Nucleus accumbens (tissue), 56 donors: ENCODE data around the gene VPS4A.

Source experiments
- DNase-seq, 56 donors: peaks; one replicate each; lab custom pipeline; 2025; lab: John Stamatoyannopoulos, UW

VPS4A gene

DNA sequence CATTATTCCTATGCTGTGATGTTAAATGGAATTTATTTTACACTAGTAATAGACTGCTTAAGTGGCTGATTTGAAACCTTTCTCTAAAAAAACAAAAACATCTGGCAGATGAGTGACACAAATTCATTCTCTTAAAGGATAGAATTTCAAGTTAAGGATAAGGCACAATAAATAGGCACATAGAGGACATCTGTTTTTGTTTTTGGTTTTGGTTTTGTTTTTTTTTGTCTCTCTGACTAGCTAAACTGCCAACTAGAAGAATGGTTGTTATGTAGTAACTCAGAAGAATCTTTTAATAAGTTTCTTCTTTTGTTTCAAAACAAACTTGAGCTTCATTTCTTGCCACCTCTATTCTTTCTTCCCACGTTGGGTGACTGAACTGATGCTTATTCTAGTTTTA, 5.1 kb upstream of the VPS4A start:
- DNase-seq: no peak

DNA sequence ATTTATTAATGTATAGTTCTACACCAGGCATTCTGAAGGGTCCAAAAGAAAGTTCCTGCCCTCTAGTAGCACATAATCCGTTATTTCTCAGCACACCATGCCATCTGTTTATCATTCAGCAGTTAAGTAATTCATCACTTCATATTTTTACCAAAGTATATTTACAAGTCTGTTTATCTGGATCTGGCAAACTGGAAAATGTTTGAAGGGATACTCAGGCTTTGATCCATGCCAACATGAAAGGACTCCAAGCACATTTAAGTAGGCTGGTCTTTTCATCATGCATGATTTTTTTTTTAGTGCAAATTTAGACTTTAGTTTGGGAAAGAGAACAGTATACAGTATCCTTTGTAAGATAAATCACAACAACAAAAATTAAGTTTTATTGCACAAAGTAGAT, 4.1 kb upstream of the VPS4A start:
- DNase-seq: no peak

DNA sequence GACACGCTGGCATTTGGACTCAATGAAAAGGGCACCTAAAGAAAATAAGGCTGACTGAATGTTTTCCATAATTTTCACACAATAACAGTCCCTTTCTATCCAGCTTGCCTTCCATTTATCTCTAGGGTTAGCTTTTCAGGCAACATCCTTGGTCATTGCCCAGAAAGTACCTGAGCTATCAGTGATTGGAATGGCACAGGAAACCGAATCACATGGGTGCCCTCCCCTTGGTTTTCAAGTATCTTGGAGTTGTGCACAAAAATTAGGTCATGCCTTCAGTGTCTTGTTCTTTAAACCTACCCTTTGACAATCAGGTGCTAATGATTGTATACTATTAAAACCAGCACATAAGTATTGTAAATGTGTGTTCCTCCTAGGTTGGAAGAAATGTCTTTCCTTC, 3.3 kb upstream of the VPS4A start:
- DNase-seq: no peak

DNA sequence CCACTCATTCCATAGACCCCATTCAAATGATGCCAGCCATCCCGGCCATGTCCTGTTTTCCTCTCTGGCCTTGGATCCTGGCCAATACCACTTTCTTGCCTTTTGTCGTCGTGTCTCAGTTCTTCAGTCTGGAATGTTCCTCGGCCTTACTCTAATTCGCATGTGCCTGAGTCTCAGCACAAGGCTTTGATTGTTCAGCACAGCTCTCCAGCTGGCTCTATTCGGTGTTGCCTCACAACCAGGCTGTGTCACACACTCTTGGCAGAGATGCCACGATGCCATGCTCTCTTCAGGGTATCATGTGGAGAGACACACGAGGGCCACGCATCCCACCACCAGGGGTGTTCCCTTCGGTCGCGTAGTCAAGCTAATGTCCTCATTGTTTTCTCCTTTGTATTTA, 1.8 kb upstream of the VPS4A start:
- DNase-seq: peak in 48 of 56 donors; percentile 6 to 87 (median 50)

DNA sequence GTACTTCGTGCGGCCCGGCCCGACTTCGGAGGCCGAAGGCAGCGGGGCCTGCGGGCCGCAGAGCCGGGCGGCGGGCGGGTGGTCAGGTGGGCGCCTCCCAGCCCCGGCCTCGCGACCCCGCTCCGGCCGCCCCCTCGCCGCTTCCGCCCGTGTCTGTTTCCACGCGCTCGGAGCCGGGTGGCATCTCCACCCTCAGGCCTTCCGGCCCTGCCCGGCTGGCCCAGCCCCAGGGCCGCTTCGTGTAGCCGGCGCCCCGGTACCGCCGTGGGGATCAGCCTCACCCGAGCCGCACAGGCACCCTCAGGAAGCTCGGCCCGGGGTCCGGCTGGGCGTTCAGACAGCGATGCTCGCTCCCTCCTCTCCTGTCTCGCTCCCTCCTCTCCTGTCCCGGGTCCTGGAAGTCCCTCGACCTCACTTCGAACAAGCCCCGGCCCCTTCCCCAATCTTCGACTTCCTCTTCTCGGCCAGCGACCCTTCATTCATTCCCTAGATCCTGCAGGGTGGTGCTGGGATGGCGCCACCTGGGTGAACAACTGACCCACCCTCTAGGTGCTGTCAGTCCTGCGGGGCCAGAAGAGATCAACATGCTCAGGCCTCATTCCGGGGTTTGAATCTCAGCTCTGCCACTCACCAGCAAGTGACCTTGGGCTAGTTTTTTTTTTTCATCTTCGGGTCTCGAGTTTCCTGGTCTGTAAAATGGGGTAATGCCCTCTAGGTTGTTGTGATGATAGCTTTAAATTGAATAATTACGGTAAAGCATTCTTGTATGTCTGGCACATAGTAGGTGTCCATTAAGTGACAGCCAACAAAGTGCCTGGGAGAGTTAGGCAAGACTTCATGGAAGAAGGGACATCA, 610 bp downstream of the VPS4A start:
- DNase-seq: peak in 7 of 56 donors; percentile 27 to 59 (median 47)

DNA sequence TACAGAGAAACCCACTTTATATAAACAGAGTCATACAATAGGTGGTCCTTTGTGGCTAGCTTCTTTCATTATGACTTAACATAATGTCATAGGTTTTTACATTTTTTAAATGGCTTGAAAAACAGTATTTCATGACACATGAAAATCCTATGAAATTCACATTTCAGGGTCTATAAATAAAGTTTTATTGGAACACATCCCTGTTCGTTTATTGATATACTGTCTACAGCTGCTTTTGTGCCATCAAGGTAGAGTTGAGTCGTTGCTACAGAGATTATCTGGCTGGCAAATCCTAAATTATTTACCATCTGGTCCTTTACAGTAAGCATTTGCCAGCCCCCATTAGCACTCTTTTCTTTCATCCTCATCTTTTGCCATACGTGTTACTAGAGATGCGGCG, 2.3 kb downstream of the VPS4A start:
- DNase-seq: no peak

DNA sequence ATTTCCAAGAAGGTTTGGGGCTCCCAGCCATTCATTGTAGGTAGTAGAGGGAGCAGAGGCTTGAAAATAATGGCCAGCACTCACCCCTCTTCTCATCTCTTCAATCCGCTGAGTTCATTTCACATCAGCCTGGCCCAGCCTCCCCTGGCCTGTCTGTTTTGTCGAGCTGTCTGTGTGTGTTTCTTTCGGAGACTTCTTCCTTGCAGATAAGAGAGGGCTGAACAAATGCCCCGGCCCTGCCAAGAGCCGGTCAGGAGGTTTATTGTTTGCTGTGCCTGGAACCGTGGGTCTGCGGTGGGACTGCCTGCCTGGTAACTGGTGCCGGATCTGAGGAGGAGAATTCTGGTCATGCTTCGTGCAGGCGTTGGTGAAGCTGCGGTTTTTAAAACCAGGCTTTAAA, 3.4 kb downstream of the VPS4A start:
- no peak for DNase-seq

DNA sequence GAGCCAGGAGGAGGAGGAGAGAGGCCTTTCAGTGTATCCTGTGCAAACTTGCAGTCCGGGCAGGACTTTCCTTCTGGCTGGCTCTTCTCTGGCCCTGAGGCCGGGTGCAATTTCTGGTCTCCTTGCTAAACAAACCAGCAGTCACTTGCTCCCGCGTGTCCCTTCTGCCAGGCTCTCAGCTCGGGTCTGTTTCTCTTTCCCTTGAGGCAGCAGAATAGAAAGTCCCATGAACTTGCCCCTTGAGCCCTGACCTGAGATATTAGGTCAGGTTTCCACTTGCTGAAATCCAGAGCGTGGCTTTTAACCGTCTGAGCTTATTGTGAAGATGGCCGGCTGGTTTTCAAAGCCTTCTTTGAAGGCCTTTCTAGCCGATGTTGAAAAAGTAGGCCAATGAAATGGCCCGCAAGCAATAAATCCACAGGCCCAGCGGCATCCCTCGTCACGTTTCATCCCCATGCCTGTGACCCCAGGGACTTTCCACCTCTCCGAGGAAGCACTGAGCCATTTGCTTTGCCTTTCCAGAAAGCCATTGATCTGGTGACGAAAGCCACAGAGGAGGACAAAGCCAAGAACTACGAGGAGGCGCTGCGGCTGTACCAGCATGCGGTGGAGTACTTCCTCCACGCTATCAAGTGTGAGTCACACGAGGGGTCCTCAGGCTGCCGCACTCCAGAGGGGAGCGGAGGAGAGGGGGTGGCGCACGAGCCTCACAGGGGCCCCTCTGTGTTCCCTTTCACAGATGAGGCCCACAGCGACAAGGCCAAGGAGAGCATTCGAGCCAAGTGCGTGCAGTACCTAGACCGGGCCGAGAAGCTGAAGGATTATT, 4.5 kb downstream of the VPS4A start:
- peak in 3 of 56 donors; percentile 16 to 27 (median 26) for DNase-seq

DNA sequence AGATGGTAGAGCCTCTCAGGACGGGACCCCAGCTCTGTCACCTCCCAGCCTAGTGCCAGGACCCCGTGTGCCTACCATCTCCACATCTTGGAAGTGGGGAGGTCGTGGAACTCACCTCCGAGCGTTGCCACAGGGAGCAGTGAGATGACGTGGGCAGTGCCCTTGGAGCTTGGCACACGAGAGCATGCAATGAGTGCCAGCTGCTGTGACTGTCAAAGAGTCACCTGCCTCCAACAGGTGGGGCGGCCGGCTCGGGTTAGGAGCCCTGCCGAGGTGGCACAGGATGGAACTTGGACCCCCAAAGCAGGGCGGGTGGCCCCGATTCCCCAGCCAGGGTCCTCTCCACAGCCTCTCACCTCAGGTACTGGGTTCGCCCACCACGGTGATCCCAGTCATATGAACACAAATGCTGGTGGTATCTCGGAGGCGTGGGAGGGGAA, 5.5 kb downstream of the VPS4A start:
- DNase-seq: no peak

DNA sequence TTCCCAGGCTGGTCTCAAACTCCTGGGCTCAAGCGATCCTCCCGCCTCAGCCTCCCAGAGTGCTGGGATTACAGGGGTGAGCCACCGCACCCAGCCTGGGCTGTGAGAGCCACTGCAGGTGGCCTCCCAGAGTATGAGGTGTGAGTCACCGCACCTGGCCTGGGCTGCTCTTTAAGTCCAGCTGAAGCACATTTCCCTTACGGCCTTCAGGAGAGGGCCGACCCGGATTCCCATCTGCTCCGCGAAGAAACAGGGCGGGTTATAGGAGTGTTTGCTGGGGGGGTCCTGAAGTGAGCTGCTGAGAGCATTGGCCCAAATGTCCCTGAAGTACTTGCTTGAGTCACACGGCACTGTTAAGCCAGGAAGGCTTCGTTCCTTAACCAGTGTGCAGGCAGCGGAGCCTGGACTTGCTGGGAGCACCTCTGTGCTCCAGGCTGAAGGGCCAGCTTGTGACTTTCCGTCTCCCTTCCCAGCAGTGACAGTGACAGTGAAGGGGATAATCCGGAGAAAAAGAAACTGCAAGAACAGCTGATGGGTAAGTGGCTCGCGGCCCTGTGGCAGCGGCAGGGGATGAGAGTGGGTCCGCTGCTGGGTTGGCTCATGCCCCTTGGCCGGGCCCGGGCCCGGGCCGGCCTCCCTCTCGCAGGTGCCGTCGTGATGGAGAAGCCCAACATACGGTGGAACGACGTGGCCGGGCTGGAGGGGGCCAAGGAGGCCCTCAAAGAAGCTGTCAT, 7.2 kb downstream of the VPS4A start:
- no peak for DNase-seq

DNA sequence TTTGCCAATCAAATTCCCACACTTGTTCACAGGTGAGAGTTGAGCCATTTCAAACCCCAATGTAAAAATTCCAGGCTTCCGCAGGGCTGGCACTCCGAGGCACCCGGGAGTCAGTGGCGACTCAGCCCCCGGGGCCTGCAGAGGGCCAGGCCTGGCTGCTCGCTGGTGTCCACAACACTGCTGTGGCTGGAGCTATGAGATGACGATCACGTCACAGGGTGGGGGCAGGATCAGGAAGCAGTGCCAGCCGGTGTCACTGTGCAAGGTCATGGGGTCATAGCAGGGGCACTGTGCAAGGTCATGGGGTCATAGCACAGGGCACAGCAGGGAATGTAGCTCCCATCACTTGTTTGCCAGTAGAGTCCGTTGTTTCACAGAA, 7.8 kb downstream of the VPS4A start:
- DNase-seq: no peak

DNA sequence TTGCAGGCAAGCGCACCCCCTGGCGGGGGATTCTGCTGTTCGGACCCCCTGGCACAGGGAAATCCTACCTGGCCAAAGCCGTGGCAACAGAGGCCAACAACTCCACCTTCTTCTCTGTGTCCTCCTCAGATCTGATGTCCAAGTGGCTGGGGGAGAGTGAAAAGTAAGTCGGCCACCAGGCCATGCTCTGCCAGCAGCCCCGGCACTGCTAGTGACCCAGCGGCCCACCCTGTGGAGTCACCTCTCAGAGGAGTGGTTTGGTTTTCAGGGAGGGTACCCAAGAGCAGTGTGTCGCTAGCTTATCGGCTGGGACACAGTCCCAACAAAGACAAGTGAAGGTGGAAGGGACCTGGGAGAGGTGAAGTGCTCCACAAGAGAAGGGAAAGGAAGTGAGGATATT, 8.2 kb downstream of the VPS4A start:
- no peak for DNase-seq

DNA sequence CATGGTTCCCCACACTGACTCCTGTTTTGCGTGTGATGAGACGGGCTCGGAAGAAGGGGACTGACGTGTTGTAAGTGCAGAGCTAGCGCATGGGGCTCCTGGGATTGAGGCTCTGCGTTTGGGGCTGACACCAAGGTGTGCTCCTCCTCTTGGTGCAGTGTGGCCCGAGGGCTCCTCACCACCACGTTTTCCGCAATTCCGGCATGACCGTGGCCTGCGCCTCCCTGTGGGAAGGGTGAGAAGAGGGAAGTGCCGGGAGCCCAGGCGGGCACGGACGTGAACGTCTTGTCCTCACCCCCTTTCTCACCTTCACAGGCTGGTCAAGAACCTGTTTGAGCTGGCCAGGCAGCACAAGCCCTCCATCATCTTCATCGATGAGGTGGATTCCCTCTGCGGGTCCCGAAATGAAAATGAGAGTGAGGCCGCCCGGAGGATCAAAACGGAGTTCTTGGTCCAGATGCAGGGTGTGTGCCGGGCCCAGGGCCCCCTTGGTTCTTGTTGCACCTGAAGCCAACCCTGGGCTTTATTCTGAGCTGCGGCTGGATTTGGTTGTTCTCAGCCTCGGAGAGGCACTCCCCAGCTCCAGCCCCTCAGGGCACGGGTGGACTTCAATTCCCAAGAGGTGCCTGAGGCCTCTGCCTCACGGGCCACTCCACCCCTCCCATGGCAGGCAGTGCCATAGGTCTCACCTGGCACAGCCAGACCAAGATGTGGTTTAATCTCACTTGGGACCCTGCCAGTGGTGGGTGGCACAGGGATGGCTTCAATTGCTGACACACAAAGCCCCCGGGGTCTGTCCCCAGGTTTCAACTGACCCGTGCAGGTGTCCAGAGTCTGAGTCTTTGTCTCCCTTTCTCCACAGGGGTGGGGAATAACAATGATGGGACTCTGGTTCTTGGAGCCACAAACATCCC, 8.9 kb downstream of the VPS4A start:
- DNase-seq: no peak

DNA sequence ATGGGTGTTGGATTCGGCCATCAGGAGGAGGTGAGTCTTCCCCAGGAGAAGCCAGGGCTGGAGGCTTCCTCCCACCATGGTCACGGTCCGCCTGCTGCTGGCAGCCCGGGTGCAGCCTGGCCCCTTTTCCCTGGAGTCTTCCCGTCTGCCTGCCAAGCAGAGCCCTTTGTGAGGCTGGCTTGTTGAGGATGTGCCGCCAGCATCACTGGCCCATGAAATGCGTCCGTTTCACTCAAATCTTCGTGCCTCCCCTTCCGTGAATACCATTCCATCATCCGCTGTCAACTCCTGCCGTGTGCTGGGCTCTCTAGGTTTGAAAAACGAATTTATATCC, 9.6 kb downstream of the VPS4A start:
- no peak for DNase-seq

DNA sequence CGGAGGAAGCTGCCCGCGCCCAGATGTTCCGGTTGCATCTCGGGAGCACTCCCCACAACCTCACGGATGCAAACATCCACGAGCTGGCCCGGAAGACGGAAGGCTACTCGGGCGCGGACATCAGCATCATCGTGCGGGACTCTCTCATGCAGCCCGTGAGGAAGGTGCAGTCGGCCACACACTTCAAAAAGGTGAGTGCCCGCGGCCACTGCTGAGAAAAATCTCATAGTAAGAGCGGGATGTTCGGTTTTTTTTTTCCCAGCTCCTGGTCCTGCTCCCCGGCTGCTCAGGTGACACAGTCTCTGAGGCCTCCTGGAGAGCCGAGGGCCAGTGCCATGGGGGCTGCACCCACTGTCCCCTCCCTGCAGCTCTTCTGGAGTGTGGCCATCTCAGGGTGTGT, 9.9 kb downstream of the VPS4A start:
- no peak for DNase-seq

DNA sequence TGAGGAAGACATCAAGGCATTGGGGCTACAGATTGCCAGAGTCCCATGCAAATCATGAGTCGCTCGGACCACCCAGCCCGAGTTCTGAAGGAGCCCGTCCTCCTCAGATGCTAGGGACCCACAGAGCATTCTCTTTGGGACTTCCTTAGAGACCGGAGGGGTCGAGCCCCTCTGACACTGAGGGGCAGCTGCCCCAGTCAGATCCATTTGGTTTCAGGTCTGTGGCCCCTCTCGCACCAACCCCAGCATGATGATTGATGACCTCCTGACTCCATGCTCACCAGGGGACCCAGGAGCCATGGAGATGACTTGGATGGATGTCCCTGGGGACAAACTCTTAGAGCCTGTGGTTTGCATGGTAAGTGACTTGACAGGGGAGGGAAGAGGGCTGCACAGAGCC, 11.2 kb downstream of the VPS4A start:
- no peak for DNase-seq

DNA sequence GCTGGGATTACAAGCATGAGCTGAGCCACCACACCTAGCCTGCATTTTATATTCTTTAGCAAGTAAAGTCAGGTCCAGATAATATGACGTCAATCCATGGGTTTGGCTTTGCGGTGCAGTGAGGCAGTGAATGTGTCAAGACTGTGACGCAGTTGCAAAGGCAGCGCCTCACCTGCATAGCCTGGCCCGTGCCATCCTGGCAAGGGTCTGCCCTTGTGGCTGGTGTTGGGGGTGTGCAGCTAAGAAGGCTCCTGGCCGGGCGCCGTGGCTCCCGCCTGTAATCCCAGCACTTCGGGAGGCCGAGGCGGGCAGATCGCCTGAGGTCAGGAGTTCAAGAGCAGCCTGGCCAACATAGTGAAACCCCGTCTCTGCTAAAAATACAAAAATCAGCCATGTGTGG, 12.3 kb downstream of the VPS4A start:
- no peak for DNase-seq

DNA sequence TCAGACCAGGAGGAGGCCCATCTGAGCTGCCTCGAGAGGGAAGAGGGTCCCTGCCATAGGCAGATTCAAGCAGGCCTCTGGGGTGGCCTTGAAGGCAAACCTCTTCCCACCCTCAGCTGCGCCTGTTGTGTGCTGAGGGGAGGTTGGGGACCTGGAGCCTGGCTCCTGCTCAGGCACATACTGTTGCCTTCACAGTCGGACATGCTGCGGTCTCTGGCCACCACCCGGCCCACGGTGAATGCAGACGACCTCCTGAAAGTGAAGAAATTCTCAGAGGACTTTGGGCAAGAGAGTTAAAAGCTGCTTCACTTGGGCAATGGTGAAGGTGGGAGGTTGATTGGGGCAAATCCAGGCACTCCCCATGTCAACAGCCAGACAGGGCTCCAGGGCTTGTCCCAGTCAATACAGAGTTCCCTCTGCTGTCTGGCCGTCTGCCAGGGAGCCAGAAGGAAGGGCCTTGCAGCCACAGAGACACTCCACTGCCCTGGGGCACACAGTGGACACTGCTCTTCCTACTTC, 12.9 kb downstream of the VPS4A start:
- DNase-seq: peak in 17 of 56 donors; percentile 2 to 59 (median 19)

DNA sequence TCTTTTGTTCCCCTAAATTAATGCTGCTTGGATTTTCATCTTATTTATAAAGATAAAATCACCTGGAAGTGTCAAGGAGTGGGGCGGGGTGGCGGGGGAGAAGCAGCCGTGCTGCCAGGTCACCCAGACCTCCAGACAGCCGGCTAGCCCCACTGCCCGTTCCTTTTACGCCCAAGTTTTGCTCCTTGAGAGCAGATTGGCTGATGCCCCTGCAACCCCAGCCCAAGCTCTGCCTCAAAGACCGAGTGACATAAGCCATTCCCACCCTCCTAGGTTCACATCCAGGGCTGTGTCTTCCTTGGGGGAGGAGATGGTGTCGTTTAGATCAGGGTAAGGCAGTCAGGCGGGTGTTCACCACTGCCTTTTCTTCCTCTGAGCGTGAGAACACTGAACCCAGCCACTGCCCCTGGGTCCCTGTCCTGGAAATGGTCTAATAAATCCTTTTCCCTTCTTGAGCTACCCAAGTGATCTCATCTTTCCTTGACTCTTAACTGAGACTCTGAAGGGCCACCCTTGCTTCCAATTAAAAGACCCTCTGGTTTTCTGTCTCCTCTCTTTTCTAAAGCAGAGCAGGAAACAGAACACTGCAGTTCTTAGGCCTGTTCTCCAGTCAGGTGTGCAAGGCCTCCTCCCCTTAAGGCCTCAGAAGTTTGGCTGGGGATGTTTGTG, 13.6 kb downstream of the VPS4A start:
- no peak for DNase-seq
